ENCODE data around the gene MAP2K5.

GRCh38 chr15:67508407-67508806 lies 34.1 kb upstream of the MAP2K5 start:
- TF ChIP-seq GATA3 (IDR thresholded peaks at IDR 0.05; ENCODE audit: low read depth, low read length) (no peak), GATA2 (IDR thresholded peaks at IDR 0.05; ENCODE audit: low read depth, low read length) (no peak)

Measured in SH-SY5Y (cell line).